DOHH2 (cell line): ENCODE results near the gene CLIC4.
A peak's percentile ranks its signal among the peaks of the same experiment; 100 is the strongest.

Experiments
- H3F3A ChIP-seq: fragments of 200-600 bp; sonication (generic), shearing (Covaris generic); 2 replicates; pipeline ENCODE4 v1.6.0; 2016; ENCODE audit warnings: antibody characterized with exemption, mild to moderate bottlenecking; ENCODE audit not compliant: control insufficient read depth, insufficient read depth
- H3K27ac ChIP-seq: fragments of 200-600 bp; sonication (generic); 2 replicates; pipeline ENCODE4 v1.5.1; 2014; ENCODE audit warnings: low read depth, mild to moderate bottlenecking, low read length, moderate library complexity
- H3K27me3 ChIP-seq: fragments of 200-600 bp; sonication (generic); 2 replicates; pipeline ENCODE4 v1.6.1; 2014; ENCODE audit warnings: mild to moderate bottlenecking, low read length, mixed read lengths; ENCODE audit not compliant: control insufficient read depth
- H3K36me3 ChIP-seq: fragments of 200-600 bp; sonication (generic); 2 replicates; pipeline ENCODE4 v1.6.1; 2014; ENCODE audit warnings: mild to moderate bottlenecking, low read length, moderate library complexity, mixed read lengths; ENCODE audit not compliant: control insufficient read depth
- H3K4me1 ChIP-seq: fragments of 200-600 bp; sonication (generic); 2 replicates; pipeline ENCODE4 v1.6.1; 2014; ENCODE audit warnings: mild to moderate bottlenecking, low read length, mixed read lengths; ENCODE audit not compliant: control insufficient read depth
- H3K4me2 ChIP-seq: fragments of 200-600 bp; sonication (generic); 2 replicates; pipeline ENCODE4 v1.6.0; 2014; ENCODE audit warnings: mild to moderate bottlenecking, low read length, moderate library complexity
- H3K4me3 ChIP-seq: fragments of 200-600 bp; sonication (generic); 2 replicates; pipeline ENCODE4 v1.5.1; 2014; ENCODE audit warnings: mild to moderate bottlenecking, low read length, mixed read lengths
- H3K79me2 ChIP-seq: fragments of 200-600 bp; sonication (generic); 2 replicates; pipeline ENCODE4 v1.6.1; 2014; ENCODE audit warnings: mild to moderate bottlenecking, low read length, mixed read lengths; ENCODE audit not compliant: control insufficient read depth
- H3K9me2 ChIP-seq: fragments of 200-600 bp; sonication (generic); replicated peaks from 2 replicates; pipeline ENCODE4 v1.6.1; 2014; ENCODE audit warnings: mild to moderate bottlenecking, low read length, mixed read lengths; ENCODE audit not compliant: control insufficient read depth
- H3K9me3 ChIP-seq: fragments of 200-600 bp; sonication (generic); 2 replicates; pipeline ENCODE4 v1.6.1; 2014; ENCODE audit warnings: antibody characterized with exemption, low read length, mixed read lengths; ENCODE audit not compliant: control insufficient read depth, insufficient read depth
- H4K20me1 ChIP-seq: fragments of 200-600 bp; sonication (generic); 2 replicates; pipeline ENCODE4 v1.6.0; 2014; ENCODE audit warnings: low read depth, mild to moderate bottlenecking, antibody characterized with exemption, low read length, moderate library complexity; ENCODE audit not compliant: control insufficient read depth, insufficient read depth
- EZH2phosphoT487 ChIP-seq: fragments of 200-600 bp; sonication (generic); IDR thresholded peaks from 2 replicates; pipeline ENCODE4 v1.6.1; 2017; ENCODE audit warnings: borderline replicate concordance, mild to moderate bottlenecking, antibody characterized with exemption, low read length, moderate library complexity, mixed read lengths
- TF ChIP-seq, protein P1 (sequence below): fragments of 200-600 bp; sonication (generic); IDR thresholded peaks from one replicate; pipeline ENCODE4 v1.5.1; 2014; ENCODE audit warnings: antibody characterized with exemption, mild to moderate bottlenecking, low read depth, low read length; ENCODE audit not compliant: poor library complexity, severe bottlenecking

Gene CLIC4

DNA sequence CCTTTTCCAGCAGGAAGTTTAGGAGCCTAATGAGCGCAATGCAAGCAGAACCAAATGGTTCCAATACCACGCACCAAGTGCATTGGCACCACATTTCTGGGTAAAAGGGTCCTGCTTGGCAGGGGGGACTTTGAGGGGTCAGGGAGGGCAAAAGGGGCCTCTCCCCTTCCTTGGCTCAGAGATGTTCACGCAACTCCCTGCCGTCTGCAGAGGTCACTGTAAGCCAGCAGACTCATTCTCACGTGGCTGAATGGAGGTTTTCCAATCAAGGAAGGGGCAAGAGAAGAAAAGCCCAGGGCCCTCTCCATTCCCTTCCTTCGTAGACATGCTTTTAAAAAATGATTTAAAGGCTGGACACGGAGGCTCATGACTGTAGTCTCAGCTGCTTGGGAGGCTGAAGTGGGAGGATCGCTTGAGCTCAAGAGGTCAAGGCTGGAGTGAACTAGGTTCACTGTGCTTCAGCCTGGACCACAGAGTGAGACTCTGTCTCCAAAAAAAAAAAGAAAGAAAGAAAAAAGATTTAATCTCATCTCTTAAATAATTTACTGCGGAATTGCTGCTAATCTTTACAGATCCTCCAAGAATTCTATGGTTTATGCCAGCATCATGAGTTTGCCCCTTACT, 104.5 kb downstream of the CLIC4 start:
- no peaks in the 10 kb centered on the region for H3K9me3 ChIP-seq
- H3K36me3 ChIP-seq = no peaks in the 10 kb centered on the region
- H3K27ac ChIP-seq = no peak overlapping the region
- TF ChIP-seq, protein P1, sequence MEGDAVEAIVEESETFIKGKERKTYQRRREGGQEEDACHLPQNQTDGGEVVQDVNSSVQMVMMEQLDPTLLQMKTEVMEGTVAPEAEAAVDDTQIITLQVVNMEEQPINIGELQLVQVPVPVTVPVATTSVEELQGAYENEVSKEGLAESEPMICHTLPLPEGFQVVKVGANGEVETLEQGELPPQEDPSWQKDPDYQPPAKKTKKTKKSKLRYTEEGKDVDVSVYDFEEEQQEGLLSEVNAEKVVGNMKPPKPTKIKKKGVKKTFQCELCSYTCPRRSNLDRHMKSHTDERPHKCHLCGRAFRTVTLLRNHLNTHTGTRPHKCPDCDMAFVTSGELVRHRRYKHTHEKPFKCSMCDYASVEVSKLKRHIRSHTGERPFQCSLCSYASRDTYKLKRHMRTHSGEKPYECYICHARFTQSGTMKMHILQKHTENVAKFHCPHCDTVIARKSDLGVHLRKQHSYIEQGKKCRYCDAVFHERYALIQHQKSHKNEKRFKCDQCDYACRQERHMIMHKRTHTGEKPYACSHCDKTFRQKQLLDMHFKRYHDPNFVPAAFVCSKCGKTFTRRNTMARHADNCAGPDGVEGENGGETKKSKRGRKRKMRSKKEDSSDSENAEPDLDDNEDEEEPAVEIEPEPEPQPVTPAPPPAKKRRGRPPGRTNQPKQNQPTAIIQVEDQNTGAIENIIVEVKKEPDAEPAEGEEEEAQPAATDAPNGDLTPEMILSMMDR = peak; percentile 55
- TF ChIP-seq EZH2phosphoT487 = no peak
- peaks cover 24% of the 10 kb centered on the region for H3F3A ChIP-seq
- peaks cover 18% of the 10 kb centered on the region for H3K4me1 ChIP-seq
- H3K4me3 ChIP-seq = no peak overlapping the region
- no peaks in the 10 kb centered on the region for H3K27me3 ChIP-seq
- no peaks in the 10 kb centered on the region for H3K9me2 ChIP-seq
- H3K4me2 ChIP-seq = no peak overlapping the region
- H4K20me1 ChIP-seq = no peaks in the 10 kb centered on the region
- H3K79me2 ChIP-seq = no peaks in the 10 kb centered on the region

DNA sequence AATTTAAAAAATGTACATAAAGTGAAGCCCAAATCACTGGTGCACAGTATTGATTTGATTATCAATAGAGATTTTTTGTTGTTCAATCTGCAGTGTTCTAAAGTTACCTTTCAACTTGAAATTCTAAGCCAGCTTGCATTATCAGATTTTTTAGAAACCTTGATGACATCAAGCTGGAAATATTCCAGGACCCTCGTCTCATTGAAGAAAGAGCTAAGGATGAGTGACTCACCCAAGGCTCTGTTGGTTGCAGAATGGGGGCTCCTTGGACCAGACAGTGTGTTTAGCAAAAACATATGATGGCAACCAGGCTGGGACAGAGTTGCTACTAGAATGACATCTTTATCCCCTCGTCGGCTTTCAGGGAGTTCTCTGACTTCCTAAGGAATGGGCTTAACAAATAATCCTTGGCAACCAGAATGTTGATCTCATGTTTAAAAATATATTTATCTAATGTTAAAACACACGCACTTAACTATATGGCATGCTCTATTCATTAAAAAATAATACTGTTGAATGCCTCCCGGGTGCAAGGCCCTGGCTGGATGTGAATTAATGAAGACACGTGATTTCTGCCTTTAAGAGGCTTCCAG, 105.2 kb downstream of the CLIC4 start:
- Histone ChIP-seq H3K4me2 (no peak overlapping the region), H3K36me3 (no peaks in the 10 kb centered on the region), H3K27ac (no peak overlapping the region), H3K4me1 (peaks cover 18% of the 10 kb centered on the region), H4K20me1 (no peaks in the 10 kb centered on the region), H3K27me3 (no peaks in the 10 kb centered on the region), H3K79me2 (no peaks in the 10 kb centered on the region), H3K9me3 (no peaks in the 10 kb centered on the region), H3K4me3 (no peak overlapping the region), H3K9me2 (no peaks in the 10 kb centered on the region), H3F3A (peaks cover 24% of the 10 kb centered on the region)
- no peak for TF ChIP-seq EZH2phosphoT487
- TF ChIP-seq, protein P1 = no peak

DNA sequence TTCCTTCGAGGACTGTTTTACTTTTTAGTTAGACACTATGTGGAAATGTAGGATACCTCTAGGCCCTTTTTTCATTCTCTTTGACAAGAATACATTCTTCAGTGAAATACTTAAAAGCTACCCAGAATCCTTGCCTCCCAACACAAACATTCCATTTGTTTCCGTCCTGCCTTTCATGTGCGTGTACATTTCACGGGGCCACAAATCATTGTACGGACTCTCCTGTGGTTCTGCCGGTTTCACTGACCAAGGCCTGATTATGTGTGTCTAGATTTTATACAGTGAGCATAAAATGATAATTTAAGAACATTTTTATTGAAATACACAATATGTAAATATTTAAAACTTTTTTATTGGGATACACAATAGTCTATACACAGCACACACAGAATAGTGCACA, 108.4 kb downstream of the CLIC4 start:
- Histone ChIP-seq H3F3A (peaks cover 8% of the 10 kb centered on the region; the same call in 1 of the 2 replicates), H3K9me3 (no peaks in the 10 kb centered on the region)

More for the DNA sequence above, 108.4 kb downstream of the CLIC4 start:
- Histone ChIP-seq H4K20me1 (no peaks in the 10 kb centered on the region), H3K79me2 (no peaks in the 10 kb centered on the region), H3K4me2 (no peak overlapping the region), H3K27ac (no peak overlapping the region), H3K4me1 (peaks cover 9% of the 10 kb centered on the region), H3K36me3 (no peaks in the 10 kb centered on the region), H3K27me3 (0 out of 2 replicates have a peak, but pooled peaks cover 2% of the 10 kb centered on the region), H3K9me2 (no peaks in the 10 kb centered on the region), H3K4me3 (no peak overlapping the region)
- no peak for TF ChIP-seq EZH2phosphoT487
- TF ChIP-seq, protein P1 = no peak
